GM21737 (cell line): ENCODE results near the gene TENM4.
"Not testable (repeated sequence)": the region's sequence is repeated elsewhere in the genome, so short reads cannot be mapped to it uniquely, and the experiment has no call there.

Experiments used
- ATAC-seq: cut with Tn5 transposase; IDR thresholded peaks from one replicate; pipeline ENCODE4 v1.9.1; 2021; ENCODE audit warnings: mild to moderate bottlenecking, moderate library complexity; ENCODE audit not compliant: unreplicated experiment

The TENM4 gene

GRCh38 chr11:78655561-78655960 is 785.3 kb downstream of the TENM4 start:
- ATAC-seq = no peak

DNA sequence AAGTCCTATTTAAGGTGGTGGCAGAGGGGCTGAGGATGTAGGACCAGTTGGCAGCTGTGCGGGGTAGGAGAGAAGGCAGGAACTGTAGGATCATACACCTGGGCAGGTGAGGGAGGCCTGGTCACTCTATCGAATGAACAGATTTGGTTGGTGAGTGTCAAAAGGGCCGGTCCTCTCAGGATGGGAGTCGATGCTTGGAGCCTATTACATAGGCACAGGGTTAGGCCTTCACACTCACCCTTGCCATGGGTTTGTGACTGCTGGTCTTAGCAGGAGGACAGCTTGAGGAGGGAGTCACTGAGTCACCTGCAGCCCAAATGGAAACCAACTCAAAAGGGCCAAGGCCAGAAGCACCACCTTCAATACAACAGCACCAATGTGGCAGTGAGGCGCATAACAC is 786.0 kb downstream of the TENM4 start:
- ATAC-seq = no peak

GRCh38 chr11:78654071-78654470 is 786.8 kb downstream of the TENM4 start:
- no peak for ATAC-seq

DNA sequence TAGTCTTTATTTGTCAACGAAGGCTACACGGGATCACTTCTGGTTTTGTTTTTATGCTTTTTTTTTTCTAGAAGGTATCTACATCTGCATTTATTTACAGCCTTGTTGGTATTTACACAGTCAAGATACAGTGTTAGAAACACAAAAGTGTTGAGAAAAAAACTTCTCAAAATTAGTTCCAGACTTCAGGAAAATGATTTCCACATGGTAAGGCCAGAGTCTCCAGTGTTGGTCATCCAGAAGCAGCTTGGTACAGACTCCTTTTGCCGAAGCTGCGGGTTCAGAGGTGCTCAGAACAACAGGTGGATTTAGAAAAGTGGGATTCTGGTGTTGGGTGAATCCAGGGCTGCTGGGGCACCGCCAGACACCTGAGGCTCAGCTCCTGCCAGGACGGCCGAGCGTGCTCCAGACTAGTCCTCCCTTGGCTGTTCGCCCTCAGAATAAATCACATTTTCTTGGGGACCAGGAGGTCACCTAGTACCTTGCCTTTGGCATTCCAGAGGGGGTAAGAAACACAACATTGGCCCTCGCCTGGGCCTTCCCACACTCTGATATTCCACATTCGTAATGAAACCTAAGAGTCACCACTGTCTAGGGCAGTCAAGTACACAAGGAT is 787.4 kb downstream of the TENM4 start:
- ATAC-seq = no peak

- no peak for ATAC-seq
Observed at GRCh38 chr11:78652843-78653239, 788.0 kb downstream of the TENM4 start.

GRCh38 chr11:78651923-78652842 is 788.6 kb downstream of the TENM4 start:
- no peak for ATAC-seq

DNA sequence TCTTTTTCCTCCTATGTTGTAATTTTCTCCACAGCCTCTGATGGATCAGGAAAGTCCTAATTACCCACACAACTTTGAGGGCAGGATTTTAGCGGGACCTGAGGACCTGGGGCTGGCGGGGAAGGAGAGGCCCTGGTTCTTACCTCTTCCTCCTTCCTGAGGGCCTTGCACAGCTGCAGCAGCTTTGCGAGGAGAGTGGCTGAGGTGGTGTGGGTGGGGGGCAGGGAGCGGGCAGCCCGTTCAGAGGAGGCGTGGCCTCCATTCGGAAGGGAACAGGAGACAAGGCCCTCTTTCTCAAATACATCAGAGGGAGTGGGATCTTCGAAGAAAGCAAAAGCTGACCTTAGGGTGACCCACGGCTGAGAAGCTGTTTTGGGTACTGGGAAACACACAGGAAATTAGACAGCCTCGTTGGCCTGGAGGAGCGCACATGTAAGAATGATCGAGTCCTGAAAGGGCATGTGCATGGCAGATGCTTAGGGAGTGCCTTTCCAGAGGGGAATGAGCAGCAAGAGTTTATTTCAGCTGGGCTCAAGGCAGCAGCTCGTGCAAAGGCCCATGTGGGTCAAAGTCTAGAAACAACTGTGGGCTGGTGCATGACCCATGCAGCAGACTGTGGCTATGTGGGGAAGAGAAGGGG is 789.6 kb downstream of the TENM4 start:
- no peak for ATAC-seq

GRCh38 chr11:78649361-78650215 is 791.2 kb downstream of the TENM4 start:
- no peak for ATAC-seq

DNA sequence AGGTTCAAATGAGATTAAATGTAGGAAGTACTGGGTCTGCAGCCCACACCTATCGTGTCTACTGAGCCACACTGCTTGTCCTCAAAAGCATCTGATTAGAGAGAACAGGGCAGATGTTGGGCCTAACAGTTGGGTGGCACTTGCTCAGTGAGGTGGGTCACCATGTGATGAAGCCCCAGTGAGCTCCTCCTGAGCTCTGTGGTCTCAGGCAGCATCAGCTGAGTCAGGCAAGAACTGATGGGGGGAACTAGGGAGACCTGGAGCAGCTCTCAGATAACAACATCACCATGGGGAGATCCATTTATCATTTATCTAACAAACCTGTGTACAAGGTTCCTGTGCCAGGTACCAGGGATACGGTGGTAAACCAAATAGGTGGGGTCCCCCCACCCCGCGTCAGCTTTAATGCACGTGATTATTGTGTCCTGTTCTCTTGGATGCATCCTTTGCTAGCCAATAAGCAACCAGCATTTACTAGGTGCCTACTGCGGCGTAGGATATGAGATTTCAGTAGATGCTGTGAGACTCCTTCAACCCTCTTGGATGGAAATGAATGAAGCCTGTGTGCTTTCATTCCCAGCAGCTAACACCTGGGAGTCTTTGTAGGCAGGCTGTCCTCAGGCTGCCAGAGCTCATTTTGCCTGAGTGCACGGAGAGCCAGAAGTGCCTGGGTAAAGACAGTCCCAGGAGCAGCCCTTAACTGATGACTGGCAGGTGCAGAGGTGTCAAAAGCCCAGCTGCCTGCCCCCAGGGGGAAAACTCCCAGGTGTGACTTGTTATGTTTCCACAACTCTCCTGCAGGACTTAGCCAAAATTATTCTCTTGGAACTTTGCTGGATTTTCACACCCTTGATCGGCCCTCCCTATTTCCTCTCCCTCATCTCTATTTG is 792.6 kb downstream of the TENM4 start:
- ATAC-seq = no peak

GRCh38 chr11:78647266-78647915 is 793.4 kb downstream of the TENM4 start:
- no peak for ATAC-seq

DNA sequence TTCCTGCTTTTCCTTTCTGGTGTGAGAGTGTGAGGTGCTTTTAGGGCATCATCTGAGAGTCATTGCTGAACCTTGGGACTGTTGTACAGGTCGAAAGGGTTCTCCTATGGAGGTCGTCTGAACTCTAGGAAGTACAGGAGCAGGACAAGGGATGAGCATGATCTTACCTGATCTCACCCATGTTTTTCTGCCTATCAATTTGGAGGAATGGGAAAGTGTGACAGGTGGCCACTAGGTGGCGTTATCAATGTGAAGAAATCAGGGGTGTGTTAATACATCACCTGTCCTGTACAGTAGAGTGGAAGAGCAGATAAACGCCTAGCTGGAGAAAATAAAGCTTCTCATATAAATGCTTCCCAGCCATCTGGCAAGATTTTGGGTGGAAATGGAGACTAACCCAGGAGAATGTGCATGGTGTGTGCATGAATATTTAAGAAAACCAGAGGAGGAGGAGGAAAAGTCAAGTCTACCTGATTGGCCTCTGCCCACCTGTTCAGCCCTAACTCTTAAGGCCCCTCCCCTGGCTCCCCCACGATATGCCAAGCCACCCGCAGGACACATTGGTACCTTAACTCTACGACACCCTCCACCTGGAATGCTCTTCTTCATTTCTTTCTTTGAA is 794.2 kb downstream of the TENM4 start:
- ATAC-seq = no peak

DNA sequence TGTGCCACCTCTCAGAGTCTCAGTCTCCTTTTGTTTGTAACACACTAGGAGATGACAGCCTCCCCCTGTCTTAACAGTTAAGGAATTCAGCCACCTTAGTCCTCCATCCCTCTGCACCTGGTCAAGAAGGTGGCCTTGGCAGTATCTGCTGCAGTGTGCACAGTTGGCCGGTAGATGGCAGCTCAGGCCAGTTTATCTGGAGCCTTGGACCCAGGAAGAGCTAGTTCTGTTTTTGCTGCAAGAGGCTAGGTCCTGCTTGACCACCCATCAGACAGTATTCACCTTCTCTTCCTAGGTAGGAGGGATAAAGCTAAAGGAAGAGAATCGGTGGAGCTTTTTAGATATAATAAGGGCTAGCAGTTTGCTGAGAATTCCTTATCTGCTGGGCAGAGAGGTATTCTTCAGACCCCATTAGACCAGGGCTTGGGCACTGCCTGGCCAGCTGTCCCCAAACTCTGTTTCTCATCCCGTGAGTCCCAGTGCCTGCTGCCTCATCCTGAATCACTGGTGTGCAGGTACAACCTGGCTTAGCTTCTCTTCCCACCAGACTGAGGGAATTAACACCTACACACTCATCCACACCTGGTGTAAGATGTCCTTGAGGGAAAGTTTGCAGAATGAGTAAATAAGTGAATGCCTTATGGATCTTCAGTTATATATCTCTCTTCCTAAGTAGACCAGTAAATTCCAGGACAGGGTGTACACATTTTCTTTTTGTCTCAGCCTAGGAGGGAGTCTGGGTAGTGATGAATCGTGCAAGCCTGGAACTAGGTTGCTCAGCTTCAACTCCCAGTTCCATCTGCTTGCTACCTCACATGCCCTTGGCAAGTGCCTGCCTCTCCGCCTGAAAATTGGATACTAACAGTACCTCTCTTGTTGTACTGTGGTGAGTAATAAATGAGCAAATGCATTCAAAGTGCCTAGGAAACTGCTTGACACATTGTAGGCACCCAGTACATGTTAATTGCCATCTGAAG is 795.3 kb downstream of the TENM4 start:
- no peak for ATAC-seq

DNA sequence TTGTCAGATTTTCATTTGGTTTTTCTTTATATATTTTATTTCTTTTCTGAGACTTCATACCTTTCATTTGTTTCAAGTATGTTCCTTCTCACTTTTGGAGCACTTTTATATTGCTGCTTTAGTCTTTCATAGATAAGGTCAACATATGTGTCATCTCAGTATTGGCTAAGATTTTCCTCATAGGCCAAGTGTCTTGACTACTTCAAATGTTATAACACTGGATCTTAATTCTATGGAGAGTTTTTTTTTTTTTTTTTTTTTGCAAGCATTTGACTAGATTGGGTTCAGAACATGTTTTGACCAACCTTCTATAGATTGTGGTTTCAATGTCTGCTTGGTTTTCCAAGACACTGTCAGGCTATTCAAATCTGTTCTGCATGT is 797.2 kb downstream of the TENM4 start:
- no peak for ATAC-seq

GRCh38 chr11:78642979-78643675 is 797.7 kb downstream of the TENM4 start:
- no peak for ATAC-seq

DNA sequence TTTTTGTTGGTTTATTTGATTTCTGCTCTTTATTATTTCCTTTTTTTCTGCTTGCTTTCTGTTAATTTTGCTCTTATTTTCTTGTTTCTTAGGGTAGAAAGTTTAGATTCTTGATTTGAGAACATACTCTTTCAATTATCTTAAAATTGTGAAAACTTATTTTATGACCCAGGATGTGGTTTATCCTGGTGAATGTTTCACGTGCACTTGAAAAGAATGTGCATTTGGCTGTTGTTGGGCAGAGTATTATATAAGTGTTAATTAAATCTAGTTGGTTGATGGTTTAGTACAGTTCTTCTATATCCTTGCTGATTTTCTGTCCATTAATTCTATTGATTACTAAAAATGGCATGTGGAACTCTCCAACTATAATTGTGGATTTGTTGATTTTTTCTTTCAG is 799.3 kb downstream of the TENM4 start:
- no peak for ATAC-seq

- ATAC-seq = no peak
Observed at GRCh38 chr11:78638704-78639380, 802.0 kb downstream of the TENM4 start.

- ATAC-seq = not testable (repeated sequence)
Observed at GRCh38 chr11:78637527-78637926, 803.3 kb downstream of the TENM4 start.
